HG03558 (cell line): ENCODE measurements around the gene ARHGAP22.

Source experiments
- ATAC-seq: cut with Tn5 transposase; IDR thresholded peaks from one replicate; pipeline ENCODE4 v1.9.1; 2021; ENCODE audit warnings: moderate number of reproducible peaks; ENCODE audit not compliant: unreplicated experiment; ENCODE audit errors: extremely low read depth

Gene ARHGAP22

DNA sequence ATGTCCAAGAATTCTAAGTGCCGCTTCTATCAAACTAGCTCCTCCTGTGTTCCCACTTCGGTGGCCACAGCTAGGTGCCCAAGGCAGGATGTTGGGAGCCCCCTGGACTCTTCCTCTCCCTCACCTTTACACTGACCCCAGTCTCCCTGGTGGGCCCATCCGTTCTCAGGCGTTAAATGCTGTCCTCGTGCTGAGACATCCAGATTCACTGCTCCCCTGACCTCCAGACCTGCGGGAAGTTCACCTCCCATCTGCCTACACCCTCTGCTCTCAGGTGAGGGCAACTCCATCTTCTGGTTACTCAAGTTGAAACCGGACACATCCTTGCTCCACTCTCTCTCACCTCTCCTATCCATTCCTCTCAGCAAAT lies 114.3 kb downstream of the ARHGAP22 start:
- ATAC-seq, result no peak

- no peak for ATAC-seq
These were observed 115.8 kb downstream of the ARHGAP22 start for GRCh38 chr10:48489099-48489498.

GRCh38 chr10:48487244-48487643 lies 117.6 kb downstream of the ARHGAP22 start:
- no peak for ATAC-seq

GRCh38 chr10:48485711-48486110 lies 119.2 kb downstream of the ARHGAP22 start:
- ATAC-seq, result no peak

DNA sequence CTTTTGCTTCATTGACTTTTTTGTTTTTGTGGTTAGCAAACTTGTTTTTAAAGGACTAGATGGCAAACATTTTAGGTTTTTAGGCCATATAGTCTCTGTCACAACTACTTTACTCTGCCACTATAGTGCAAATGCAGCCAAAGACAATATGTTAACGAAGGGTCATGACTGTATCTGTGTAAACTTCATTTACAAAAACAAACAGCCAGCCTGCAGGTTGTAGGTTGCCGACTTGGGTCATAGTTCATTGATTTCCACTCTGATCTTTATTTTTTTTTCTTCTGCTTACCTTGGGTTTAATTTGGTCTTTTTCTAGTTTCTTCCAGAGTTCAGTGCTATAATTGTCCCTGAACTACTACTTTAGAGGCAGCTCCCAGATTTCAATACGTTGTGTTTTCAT lies 120.0 kb downstream of the ARHGAP22 start:
- no peak for ATAC-seq

DNA sequence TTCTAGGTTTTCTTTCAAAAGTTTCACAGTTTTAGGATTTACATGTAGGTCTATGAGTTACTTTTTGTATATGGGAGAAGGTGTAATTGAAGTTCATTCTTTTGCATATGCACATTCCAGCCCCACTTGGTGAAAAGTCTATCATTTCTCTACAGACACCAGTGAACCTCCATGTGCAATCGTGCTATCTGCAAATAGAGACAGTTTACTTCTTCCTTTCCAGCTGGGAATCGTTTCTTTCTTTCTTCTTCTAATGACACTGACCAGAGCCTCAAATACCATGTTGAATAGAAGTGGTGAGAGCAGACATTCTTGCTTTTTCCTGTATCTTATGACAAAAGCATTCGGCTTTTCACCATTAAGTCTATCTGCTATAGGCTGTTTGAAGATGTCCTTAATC lies 122.7 kb downstream of the ARHGAP22 start:
- ATAC-seq, result no peak

DNA sequence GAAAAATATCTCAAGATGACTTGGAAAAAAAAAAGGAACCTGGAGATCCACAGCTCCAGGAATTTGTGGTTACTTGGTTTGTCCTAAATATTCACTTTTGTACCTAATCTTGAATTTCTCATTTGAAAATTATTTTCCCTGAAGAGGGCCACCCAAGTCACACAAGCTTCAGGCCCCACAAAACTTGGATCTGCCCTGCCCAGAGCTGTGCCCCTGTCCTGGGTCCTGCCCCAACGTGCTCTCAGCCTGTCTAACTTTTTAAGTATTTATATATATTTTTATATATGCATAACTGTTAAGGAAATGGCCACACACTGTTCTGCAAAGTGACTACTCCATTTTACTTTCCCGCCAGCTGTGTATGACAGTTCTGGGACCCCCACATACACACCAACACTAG lies 123.5 kb downstream of the ARHGAP22 start:
- ATAC-seq, result no peak

GRCh38 chr10:48480397-48481374 lies 124.2 kb downstream of the ARHGAP22 start:
- no peak for ATAC-seq

- ATAC-seq, result no peak
These were observed 125.7 kb downstream of the ARHGAP22 start for GRCh38 chr10:48478980-48479811.

DNA sequence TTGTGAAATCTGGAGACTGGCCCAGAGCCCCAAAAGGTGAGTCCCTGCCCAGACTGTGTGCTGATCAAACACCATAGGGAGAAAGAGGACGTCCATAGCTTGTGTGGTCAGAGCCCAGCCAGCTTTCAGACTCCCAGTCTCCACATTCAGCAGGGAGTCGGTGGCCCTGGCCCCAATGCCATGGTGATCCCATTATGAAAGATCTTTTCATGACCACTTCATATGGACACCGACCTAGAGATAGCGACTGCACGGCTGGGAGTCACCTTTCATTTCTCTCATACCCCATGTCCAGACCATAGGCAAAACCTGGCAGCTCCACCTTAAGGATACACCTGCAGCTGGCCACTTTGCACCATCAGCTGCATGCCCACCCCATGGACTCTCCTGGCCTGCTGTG lies 126.4 kb downstream of the ARHGAP22 start:
- ATAC-seq, result no peak

DNA sequence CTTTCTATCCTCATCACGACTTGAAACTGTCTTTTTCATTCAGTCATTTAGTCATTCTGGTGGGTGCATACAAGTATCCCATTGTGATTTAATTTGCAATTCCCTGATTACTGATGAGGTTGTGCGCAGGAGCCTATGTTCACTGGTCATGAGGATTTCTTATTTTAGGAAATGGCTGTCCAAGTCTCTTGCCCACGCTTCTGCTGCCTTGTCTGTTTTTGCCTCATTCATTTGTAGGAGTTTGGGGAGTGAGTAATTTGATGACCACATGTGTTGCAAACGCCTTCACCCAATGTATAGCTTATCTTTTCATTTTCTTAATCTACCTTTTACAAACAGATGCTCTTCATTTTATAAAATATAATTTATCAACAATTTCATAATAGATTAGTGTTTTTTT lies 127.3 kb downstream of the ARHGAP22 start:
- ATAC-seq, result no peak

DNA sequence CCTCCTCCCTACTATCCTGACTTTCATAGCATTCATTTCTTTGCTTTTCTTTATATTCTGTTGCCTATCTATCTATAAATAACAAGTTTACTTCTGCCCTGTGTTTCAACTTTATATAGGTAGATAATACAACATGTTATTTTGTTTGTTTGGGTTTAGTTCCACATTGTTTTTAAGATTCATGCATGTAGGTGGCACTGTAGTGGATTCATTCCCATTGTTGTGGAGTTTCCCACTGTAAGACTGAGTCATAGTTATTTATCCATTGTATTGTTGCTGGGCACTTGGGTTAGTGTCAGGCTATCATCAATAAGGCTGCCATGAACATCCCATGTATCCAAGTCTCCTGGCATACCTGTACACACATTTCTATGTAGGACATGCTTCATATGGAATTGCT lies 127.7 kb downstream of the ARHGAP22 start:
- ATAC-seq, result no peak

DNA sequence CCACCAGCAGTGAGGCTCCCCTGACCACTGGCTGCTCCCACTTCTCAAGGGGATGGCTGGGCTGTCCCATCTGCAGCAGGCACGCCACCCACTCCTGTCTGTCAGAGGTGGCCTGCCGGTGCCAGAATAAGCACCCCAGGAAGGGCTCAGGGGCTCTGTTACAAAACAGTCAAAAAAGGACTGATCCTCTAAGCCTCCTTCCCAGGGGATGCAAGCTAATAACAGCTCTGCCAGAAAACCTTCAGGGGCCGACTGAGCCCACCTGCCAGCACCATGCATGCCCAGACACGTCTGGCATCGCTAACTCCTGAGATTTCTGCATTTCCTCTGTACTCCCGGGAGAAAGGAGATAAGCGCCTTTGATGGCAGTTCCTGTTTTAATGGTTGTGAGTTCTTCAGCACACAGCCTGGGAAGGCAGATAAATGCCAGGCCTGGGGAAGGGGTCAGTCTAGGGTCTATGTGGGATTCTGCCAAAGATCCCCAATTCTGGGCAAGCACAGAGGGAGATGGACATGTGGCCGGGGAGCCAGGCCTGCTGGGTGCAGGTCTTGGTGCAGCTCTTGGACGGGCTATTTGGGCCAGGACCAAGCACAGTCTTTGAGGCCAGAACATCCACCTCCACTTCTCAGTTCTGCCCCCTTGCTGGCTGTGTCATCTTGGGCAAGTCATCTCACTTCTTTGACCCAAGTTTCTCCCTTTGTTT lies 128.4 kb downstream of the ARHGAP22 start:
- no peak for ATAC-seq

DNA sequence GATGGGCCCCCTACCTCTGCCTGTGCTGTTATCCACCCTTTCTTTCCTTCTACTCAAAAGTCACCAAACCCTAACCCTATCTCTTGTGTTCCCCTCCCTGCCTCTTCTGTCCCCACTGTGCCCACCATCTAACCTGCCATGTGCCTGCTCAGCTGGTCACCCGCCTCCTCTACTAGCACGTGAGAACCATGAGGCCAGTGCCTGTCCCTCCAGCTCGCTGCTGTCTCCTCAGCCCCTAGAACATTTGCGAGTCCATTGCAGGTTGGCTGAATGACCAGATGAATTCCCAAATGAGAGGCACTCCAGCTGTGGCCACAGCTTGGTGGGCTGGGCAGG lies 129.0 kb downstream of the ARHGAP22 start:
- no peak for ATAC-seq

DNA sequence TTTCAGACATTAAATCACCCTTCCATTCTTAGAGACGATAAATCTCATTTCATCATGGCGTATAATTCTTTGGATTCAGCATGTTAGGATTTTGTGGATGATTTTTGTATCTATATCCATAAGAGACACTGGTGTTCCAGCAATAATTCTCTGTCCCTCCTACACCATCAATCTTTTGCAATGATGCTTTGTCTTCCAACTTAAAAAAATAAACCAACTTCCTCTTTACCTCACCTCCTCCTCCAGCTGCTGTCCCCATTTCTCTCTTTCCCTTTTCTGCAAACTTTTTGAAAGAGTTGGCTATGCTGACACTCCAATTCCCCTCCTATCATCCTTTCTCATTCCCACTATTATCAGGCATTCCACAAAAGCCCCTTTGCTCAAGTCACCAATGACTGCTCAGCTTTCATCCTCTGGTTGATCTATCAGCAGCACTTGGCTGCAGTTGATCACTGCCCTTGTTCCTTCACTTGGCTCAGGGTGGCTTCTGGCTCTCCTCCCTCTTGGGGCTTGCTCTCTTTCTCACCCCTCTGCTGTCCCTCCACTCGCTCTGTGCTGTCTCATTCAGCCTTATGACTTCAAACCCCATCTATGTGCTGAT lies 130.0 kb downstream of the ARHGAP22 start:
- ATAC-seq, result no peak

- ATAC-seq, result no peak
These were observed 131.2 kb downstream of the ARHGAP22 start for GRCh38 chr10:48473704-48474103.

- no peak for ATAC-seq
These were observed 132.3 kb downstream of the ARHGAP22 start for GRCh38 chr10:48472501-48473069.

DNA sequence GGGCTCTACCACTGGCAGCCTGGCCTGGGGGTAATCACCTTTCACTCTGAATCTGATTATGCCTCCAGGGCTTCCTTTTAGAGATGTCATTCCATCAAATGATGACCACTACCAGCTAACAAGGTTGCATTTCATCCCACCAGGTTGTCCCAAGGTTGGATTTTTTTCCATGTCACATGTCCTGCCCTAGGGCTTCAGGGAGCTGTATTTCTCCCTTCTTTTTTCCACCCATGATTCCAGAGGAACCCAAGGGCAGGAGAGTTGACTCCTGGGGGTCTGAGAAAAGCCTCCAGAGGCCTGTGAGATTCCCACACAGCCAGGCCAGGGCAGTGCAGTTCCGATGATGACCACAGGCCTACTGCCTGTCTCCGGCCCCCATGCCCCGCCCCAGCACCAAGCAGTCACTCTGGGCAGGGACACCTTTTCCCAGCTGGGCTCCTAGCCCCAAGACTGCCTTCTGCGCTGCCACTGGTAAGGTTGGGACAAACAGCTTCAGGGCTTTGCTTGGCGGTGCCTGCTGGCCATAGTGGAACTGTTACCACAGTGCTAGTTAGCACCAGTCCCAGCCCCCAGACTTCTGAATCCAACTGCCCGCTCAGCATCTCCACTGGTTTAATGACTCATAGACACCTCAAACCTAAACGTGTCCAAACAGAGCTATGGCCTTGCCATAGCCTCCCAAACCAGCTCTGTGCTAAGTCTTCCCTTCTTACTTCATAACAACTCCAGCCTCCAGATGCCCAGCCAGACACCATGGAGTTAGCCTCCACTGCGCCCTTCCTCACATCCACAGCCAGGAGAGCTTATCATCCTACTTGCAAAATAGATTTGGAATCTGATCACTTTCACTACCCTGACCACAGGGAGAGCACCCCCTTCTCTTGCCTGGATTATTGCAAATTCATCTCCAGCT lies 133.7 kb downstream of the ARHGAP22 start:
- no peak for ATAC-seq
